NCI-H1417 (cell line): Measurements from ENCODE around the gene U2AF2.

ENCODE experiments used
- DNase-seq, 3 experiments: peaks; one replicate each; lab custom pipeline; 2025; lab: John Stamatoyannopoulos, UW

Gene U2AF2

DNA sequence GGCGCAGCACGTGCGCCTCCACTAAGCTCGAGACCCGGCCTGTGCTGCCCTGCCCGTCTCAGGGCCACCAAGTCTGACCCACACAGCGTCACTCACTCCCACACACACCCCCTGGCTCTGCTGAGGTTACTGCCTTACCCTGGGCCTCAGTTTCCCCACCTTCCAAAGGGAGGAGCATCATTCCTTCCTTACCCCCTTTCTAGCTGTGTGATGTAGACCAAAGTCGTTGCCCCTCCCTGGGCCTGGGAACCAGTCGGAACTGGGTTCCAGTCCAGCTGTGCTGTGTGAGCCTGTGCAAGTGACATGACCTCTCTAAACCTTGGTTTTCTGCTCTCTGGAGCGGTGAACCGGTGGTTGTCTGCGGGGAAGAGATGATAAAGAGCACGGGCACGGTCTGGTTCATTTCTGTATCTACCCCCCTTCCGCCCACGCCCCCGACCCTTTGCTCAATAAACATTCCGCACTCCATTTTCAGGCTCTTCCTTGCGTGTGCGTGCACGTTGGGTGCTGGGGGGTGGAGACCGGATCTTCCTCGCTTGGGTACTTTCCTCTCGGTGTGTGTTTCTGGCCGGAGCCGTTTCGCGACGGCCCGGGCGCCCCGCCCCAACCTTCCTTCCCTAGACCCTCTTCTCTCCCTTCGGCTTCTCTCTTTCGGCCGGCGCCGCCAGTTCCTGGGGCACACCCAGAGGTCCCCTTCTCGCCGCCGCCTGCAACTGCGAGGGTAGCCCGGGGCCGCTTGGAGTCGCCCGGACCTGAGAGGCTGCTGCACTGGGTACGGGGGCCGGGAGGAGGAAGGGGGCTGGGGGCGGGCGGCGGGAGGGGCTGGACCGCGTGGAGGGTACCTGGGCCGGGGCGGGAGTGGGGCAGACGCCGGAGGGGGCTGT is 11.6 kb upstream of the U2AF2 start, which contains the start of gene ZNF581:
Gene ZNF581 (plus strand): TSS at position 647 of the 884 bp plus-strand sequence. CDS start 923 bp downstream, outside the sequence.
- peak; percentile 57 to 70 (median 62) for DNase-seq

- no peak for DNase-seq
These were observed 11.0 kb upstream of the U2AF2 start for GRCh38 chr19:55643887-55644176.

DNA sequence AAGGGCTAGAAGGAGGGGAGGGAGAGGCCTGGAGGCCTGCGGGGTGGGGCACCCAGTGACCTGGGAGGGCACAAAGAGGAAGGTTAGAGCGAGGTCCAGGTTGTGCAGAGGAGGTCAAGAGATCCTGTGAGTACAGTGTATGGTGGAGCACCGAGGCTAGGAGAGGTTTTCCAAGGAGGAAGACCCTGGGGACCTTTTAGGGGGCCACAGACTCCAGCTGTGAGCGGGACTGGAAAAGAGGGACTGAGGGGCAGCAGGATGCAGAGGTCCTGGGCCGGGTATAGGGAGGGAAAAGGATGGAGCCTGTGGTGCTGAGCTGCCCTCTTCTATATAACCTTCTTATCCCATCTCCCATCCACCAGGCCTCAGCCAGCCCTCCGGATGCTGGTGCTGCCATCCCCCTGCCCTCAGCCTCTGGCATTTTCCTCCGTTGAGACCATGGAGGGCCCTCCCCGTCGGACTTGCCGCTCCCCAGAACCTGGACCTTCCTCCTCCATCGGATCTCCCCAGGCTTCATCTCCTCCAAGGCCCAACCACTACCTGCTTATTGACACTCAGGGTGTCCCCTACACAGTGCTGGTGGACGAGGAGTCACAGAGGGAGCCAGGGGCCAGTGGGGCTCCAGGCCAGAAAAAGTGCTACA is 10.5 kb upstream of the U2AF2 start:
- DNase-seq, result no peak

DNA sequence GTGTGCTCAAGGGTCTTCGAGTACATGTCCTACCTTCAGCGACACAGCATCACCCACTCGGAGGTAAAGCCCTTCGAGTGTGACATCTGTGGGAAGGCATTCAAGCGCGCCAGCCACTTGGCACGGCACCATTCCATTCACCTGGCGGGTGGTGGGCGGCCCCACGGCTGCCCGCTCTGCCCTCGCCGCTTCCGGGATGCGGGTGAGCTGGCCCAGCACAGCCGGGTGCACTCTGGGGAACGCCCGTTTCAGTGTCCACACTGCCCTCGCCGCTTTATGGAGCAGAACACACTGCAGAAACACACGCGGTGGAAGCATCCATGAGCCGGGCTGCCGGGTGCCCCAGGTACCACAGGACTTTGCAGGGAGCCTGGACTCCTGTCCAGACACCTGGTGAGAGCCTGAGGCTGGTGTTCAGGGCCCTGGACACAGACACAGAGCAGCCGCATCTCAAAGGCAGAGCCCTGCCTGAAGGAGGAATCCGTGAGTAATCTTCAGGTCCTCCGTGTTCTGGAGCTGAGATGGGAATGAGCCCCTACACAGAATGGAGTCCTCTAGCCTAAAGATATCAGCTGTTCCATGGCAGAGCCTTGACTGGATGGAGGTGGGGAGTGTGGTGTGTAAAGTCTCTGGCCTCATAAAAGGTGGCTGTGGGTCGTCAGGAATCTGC is 9.9 kb upstream of the U2AF2 start:
- no peak for DNase-seq

DNA sequence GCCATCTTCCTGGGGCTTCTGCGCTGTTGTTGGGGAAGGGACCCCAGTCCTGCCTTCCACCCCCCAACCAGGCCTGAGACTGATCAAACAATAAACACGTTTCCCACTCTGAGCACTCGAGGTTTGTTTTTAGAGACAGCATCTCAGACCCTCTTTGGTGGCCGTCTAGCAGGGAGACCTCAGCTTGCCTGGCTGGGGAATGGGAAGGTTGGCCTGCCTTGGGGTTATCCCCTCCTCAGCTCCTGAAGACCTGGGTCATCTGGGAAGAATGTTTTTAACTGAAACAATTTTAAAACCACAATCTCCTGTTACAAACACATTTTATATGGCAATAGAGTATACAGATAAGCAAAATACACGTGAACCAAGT is 9.3 kb upstream of the U2AF2 start:
- DNase-seq, result no peak

- DNase-seq, result peak in 1 of 3 experiments; percentile 34
These were observed 7.7 kb upstream of the U2AF2 start for GRCh38 chr19:55646889-55647731.

GRCh38 chr19:55647732-55648584 is 6.9 kb upstream of the U2AF2 start, which contains the start of gene CCDC106:
Gene CCDC106 (plus strand): TSS chr19:55648212. CDS start chr19:55649047, 835 bp downstream.
- peak; percentile 71 to 83 (median 72) for DNase-seq

DNA sequence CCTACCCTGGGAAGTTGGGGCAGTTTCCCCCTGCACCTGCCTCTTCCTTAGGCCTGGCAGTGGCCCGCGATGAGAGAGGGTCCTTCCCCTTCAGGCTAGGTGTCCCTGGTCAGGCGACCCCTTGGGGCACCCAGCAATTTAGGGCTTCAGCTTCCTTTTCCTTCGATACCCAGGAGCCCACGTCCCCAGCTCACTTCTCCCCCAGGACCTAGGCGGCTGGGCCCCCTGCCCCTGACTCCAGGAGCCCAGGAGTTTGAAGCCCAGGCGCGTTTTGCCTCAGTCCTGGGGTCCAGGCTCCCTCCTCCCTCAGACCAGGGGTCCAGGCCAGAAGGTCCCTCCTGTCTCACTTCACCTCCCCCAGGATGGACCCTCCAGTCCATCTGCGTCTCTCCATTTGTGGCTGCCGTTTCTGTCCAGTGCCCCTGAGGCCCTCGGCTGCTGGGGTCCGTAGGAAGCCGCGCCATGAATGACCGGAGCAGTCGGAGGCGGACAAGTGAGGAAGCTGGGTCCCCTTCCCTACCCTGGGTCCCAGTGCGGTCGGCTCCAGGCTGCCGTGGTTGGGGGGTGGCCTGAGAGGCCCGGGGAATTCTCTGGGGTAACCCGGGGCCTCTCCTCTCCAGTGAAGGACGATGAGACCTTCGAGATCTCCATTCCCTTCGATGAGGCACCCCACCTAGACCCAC is 6.1 kb upstream of the U2AF2 start:
- DNase-seq, result no peak

- no peak for DNase-seq
These were observed 5.3 kb upstream of the U2AF2 start for GRCh38 chr19:55649268-55650125.

- no peak for DNase-seq
These were observed 4.7 kb upstream of the U2AF2 start for GRCh38 chr19:55650126-55650557.

DNA sequence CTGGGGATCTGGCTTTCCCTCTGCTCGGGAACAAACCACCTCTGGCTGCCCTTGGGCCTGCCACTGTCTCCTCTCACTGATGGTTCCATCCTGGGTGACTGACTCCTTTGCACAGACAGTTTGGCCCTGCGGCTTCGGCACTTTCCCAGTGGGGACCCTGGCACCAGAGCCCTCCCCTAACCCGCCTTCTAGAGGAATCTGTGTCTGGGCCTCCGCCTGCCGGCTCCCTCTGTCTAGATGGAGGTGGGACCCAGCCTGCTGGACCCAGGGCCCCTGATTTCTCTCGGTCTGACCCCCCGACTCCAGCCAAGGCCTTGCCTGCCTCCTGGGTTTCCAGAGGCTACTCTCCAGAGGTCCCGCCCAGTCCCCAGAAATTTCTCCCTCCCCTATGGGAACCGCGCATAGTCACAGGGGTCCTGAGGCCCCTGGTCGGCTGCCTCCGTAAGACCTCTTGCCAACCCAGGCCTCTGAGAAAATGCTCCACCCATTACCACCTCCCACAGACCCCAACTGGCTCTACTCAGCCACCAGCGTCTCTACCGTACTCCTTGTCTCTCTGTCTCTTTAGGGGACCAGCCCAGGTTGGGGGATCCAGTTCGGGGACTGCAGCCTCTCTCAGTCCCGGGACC is 4.1 kb upstream of the U2AF2 start:
- no peak for DNase-seq

DNA sequence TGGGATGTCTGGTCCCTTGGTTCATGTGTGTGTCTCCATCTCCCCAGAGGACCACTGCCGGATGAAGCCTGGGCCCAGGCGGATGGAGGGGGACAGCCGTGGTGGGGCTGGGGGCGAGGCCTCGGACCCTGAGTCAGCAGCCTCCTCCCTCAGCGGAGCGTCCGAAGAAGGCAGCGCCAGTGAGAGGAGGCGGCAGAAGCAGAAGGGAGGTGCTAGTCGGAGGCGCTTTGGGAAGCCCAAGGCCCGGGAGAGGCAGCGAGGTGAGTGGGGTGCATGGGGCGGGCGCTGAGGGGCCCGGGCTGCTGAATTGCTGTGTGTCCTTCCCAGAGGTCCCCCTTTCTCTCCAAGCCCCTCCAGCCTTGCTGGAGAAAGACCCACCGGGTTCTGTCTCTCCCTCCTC is 3.6 kb upstream of the U2AF2 start:
- DNase-seq, result no peak

GRCh38 chr19:55652311-55653128 is 2.3 kb upstream of the U2AF2 start:
- DNase-seq, result no peak

- DNase-seq, result peak; percentile 98 to 99 (median 99)
These were observed 1.0 kb upstream of the U2AF2 start for GRCh38 chr19:55653651-55654322.

GRCh38 chr19:55654323-55654867 is 440 bp upstream of the U2AF2 start:
- peak; percentile 98 to 100 (median 99) for DNase-seq

DNA sequence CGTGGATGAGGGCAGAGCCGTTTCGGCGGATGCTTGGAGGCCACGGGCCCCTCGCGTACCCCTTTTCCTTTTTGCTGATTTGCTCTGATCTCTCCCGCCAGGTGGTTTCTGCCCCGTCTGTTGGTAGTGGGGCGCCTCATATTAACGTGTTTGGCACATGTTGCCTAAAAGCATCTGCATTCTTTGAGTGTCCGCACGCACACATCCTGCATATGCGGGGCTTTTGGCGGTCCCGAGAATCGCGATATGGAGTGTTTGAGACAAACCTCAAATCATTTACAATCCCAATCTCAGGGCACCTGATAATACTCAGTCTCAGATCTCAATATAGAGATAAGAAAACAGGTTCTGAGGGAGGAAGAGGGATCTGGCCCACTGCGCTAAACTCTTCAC is 809 bp downstream of the U2AF2 start:
- DNase-seq, result no peak

GRCh38 chr19:55656552-55656951 is 1.7 kb downstream of the U2AF2 start:
- DNase-seq, result no peak
